Activated CD4-positive, alpha-beta T cell treated with anti-CD3 and anti-CD28 coated beads for 4 hours (primary cell): Measurements from ENCODE around the gene GPR68.
"Not testable (repeated sequence)": the region's sequence is repeated elsewhere in the genome, so short reads cannot be mapped to it uniquely, and the experiment has no call there.

Experiments
- DNase-seq, 2 donors: peaks; one replicate each; pipeline ENCODE4 v3.0.0-alpha.2; 2020

The GPR68 gene

GRCh38 chr14:91187271-91187670, 57.2 kb downstream of the GPR68 start:
- no peak for DNase-seq

GRCh38 chr14:91186515-91187066, 57.9 kb downstream of the GPR68 start:
- DNase-seq = no peak

- no peak for DNase-seq
These were observed 58.8 kb downstream of the GPR68 start for GRCh38 chr14:91185721-91186120.

- DNase-seq = no peak
These were observed 59.9 kb downstream of the GPR68 start for GRCh38 chr14:91184559-91184958.

- DNase-seq = not testable (repeated sequence)
These were observed 61.8 kb downstream of the GPR68 start for GRCh38 chr14:91182753-91183152.
